K562 (cell line): ENCODE measurements around the gene PRM3. TPM values are rescaled to one million over a fixed set of nuclear protein-coding genes. Genes with fewer than 3 reads are reported as not detected.

ENCODE experiments used
- BDP1 ChIP-seq: IDR thresholded peaks from 3 replicates; pipeline ENCODE4 v1.6.1; 2011; ENCODE audit not compliant: insufficient read length, insufficient read depth
- CCNT2 ChIP-seq: IDR thresholded peaks from 2 replicates; pipeline ENCODE4 v1.6.1; 2011; ENCODE audit warnings: borderline replicate concordance, low read depth, mild to moderate bottlenecking, moderate library complexity, mixed read lengths, low read length; ENCODE audit not compliant: insufficient read length; ENCODE audit errors: extremely low read depth
- HDAC6 ChIP-seq: IDR thresholded peaks from 2 replicates; pipeline ENCODE4 v1.6.1; 2012; ENCODE audit warnings: low read depth, mild to moderate bottlenecking, control low read depth, inconsistent platforms, low read length, moderate library complexity
- ILF3 ChIP-seq: fragments of 450-650 bp; IDR thresholded peaks from 2 replicates; pipeline ENCODE4 v1.6.1; 2018; ENCODE audit warnings: antibody characterized with exemption, mild to moderate bottlenecking, moderate library complexity, borderline replicate concordance
- KDM4B ChIP-seq, 2 experiments: fragments of 450-650 bp in 1 of 2; sonication (generic) in 1 of 2; IDR thresholded peaks; 2 replicates each; pipeline ENCODE4 v1.6.1; 2016 to 2017; ENCODE audit warnings: borderline replicate concordance in 2 of 2, antibody characterized with exemption in 1 of 2, low read depth in 1 of 2, mild to moderate bottlenecking in 1 of 2
- MAZ ChIP-seq, 2 experiments: fragments of 450-650 bp in 1 of 2; sonication (generic) in 1 of 2; formaldehyde crosslinking; IDR thresholded peaks in 1 of 2; conservative IDR thresholded peaks in 1 of 2; 2 replicates each; pipeline versions ENCODE4 v1.4.0 to v1.5.0; 2020; ENCODE audit warnings: mild to moderate bottlenecking in 1 of 2, missing genetic modification reagents in 1 of 2
- SAP30 ChIP-seq: fragments of 200-600 bp; sonication (generic); IDR thresholded peaks from 2 replicates; pipeline ENCODE4 v1.6.1; 2012; ENCODE audit warnings: borderline replicate concordance, low read depth, mild to moderate bottlenecking, moderate library complexity, low read length, control low read depth, inconsistent platforms; ENCODE audit not compliant: insufficient read depth, poor library complexity, severe bottlenecking
- SMAD2 ChIP-seq: fragments of 150-350 bp; IDR thresholded peaks from 2 replicates; pipeline ENCODE4 v1.6.1; 2014; ENCODE audit warnings: low read depth, mild to moderate bottlenecking, low read length
- SRF ChIP-seq, 2 experiments: fragments of 250-450, 450-650 bp in 1 of 2; sonication (Bioruptor Pico) in 1 of 2; sonication (generic) in 1 of 2; formaldehyde crosslinking; IDR thresholded peaks; 2 replicates each; pipeline versions ENCODE4 v1.5.0 to v1.5.1; 2020 to 2022; ENCODE audit warnings: mild to moderate bottlenecking in 1 of 2, missing genetic modification reagents in 1 of 2
- STAT5A ChIP-seq: IDR thresholded peaks from 2 replicates; pipeline ENCODE4 v1.6.1; 2012; ENCODE audit warnings: low read length, inconsistent platforms, borderline replicate concordance
- ZNF212 ChIP-seq: fragments of 450-650 bp; formaldehyde crosslinking; IDR thresholded peaks from 2 replicates; pipeline ENCODE4 v1.4.0; 2020; ENCODE audit warnings: mild to moderate bottlenecking
- ZNF253 ChIP-seq: fragments of 250-450 bp; sonication (Bioruptor Pico); conservative IDR thresholded peaks from 2 replicates; pipeline ENCODE4 v1.6.1; 2021; ENCODE audit warnings: mild to moderate bottlenecking
- ZNF311 ChIP-seq: fragments of 250-450 bp; sonication (Bioruptor Pico); IDR thresholded peaks from 2 replicates; pipeline ENCODE4 v1.4.0; 2020; ENCODE audit warnings: mild to moderate bottlenecking, moderate library complexity
- ZNF57 ChIP-seq: fragments of 450-650 bp; formaldehyde crosslinking; IDR thresholded peaks from 2 replicates; pipeline ENCODE4 v1.4.0; 2020; ENCODE audit warnings: mild to moderate bottlenecking, moderate library complexity
- polyA plus RNA-seq, 8 experiments: library from polyadenylated mRNA; depleted of rRNA in 4 of 8; stranded (reverse) in 5 of 8; unstranded in 3 of 8; fragments of >200 nt; fragmentation: Nextera tagmentation in 2 of 8; fragmentation: Illumina TruSeq in 1 of 8; extraction: Ambion mirVana in 2 of 8; extraction: Trizol in 1 of 8; gene quantifications; 2 replicates each; pipeline versions ENCODE4 v1.2.1 to v1.2.3, GENCODE V29; 2011 to 2014; ENCODE audit warnings: inconsistent platforms in 1 of 8, missing spikeins in 1 of 8
- total RNA-seq, 7 experiments: library from RNA; depleted of rRNA in 6 of 7; stranded (reverse); fragments of >200 nt in 6 of 7; fragmentation: Illumina TruSeq in 2 of 7; extraction: Trizol in 2 of 7; gene quantifications; 2 replicates each; pipeline versions ENCODE4 v1.2.1 to v1.2.3, GENCODE V29; 2011 to 2021; ENCODE audit warnings: low replicate concordance in 1 of 7
- TF ChIP-seq, protein P1 (sequence below): fragments of 150-350 bp; IDR thresholded peaks from 2 replicates; pipeline ENCODE4 v1.6.1; 2014; ENCODE audit warnings: low read depth, mild to moderate bottlenecking, low read length, borderline replicate concordance
- TF ChIP-seq, protein P2 (sequence below): fragments of 450-650 bp; IDR thresholded peaks from one replicate; pipeline ENCODE4 v1.6.1; 2018; ENCODE audit warnings: mild to moderate bottlenecking, moderate library complexity; ENCODE audit not compliant: partially characterized antibody
- TF ChIP-seq, protein P3 (sequence below): fragments of 450-650 bp; formaldehyde crosslinking; conservative IDR thresholded peaks from 2 replicates; pipeline ENCODE4 v1.4.0; 2022; ENCODE audit warnings: mild to moderate bottlenecking, missing genetic modification characterization
- TF ChIP-seq, protein P4 (sequence below): fragments of 450-650 bp; IDR thresholded peaks from 2 replicates; pipeline ENCODE4 v1.6.1; 2016; ENCODE audit warnings: antibody characterized with exemption

The PRM3 gene
- total and polyA plus RNA-seq, 9 of the 15 experiments (the other 6 are each of a cell fraction or from before 2014, with no cell fraction given) = not detected

DNA sequence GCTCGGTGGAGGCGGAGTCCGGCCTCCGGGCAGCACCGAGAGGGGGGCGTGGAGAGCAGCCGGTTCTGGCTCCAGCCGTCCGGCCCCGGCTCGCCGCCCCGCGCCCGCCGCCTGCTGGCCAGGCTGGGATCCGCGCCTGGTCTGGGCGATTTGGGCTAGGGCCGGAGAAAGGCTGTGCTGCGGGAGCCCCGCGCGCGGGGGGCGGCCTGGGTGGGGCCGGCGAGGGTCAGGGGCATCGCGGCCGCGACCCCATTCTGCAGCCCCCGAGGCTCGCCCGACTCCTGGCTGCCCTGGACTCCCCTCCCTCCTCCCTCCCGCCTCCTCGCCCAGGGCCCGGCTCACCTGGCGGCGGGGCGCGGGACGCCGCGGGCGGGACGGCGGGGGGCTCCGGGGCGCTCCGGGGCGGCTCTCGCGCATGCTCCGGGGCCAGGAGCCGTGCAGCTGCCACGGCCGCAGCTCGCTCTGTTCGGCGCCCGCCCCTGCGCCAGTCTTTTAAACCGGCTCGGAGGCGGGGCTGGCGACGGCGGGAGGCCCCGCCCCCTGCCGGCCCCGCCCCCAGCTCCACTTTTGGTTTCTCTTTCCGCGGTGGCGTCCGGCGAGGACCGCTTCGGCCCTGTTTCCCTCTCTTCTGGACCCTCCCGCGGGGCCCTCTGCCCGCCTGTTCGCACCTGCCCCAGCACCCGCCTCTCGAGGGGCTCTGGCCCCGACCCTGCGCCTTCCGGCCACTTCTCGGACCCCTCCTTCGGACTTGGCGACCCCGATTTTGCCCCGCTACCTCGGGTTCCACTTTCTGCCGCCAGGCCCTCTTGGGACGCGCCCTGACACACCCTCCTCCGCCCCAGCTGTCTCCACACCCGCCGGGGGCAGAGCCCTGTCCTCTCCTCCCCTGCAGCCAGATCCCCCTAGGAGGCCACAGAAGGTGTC is 17.4 kb downstream of the PRM3 start, which contains the start of gene SOCS1 (continued):
- TF ChIP-seq, protein P1, sequence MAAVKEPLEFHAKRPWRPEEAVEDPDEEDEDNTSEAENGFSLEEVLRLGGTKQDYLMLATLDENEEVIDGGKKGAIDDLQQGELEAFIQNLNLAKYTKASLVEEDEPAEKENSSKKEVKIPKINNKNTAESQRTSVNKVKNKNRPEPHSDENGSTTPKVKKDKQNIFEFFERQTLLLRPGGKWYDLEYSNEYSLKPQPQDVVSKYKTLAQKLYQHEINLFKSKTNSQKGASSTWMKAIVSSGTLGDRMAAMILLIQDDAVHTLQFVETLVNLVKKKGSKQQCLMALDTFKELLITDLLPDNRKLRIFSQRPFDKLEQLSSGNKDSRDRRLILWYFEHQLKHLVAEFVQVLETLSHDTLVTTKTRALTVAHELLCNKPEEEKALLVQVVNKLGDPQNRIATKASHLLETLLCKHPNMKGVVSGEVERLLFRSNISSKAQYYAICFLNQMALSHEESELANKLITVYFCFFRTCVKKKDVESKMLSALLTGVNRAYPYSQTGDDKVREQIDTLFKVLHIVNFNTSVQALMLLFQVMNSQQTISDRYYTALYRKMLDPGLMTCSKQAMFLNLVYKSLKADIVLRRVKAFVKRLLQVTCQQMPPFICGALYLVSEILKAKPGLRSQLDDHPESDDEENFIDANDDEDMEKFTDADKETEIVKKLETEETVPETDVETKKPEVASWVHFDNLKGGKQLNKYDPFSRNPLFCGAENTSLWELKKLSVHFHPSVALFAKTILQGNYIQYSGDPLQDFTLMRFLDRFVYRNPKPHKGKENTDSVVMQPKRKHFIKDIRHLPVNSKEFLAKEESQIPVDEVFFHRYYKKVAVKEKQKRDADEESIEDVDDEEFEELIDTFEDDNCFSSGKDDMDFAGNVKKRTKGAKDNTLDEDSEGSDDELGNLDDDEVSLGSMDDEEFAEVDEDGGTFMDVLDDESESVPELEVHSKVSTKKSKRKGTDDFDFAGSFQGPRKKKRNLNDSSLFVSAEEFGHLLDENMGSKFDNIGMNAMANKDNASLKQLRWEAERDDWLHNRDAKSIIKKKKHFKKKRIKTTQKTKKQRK = no peak
- no peak for TF ChIP-seq ZNF311 (CRISPR knock-in tag)
- peak; percentile 90 for TF ChIP-seq CCNT2
- 0 out of 4 replicates have a peak, but pooled peaks of 1 of the 2 experiments have one; percentile 36 for TF ChIP-seq KDM4B (IDR thresholded peaks at IDR 0.05; ENCODE audit: borderline replicate concordance in 2 of 2, low read depth in 1 of 2)
- TF ChIP-seq, protein P2, sequence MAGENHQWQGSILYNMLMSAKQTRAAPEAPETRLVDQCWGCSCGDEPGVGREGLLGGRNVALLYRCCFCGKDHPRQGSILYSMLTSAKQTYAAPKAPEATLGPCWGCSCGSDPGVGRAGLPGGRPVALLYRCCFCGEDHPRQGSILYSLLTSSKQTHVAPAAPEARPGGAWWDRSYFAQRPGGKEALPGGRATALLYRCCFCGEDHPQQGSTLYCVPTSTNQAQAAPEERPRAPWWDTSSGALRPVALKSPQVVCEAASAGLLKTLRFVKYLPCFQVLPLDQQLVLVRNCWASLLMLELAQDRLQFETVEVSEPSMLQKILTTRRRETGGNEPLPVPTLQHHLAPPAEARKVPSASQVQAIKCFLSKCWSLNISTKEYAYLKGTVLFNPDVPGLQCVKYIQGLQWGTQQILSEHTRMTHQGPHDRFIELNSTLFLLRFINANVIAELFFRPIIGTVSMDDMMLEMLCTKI = no peak
- no peak for TF ChIP-seq STAT5A
- no peak for TF ChIP-seq HDAC6
- no peak for TF ChIP-seq BDP1
- no peak for TF ChIP-seq ZNF57 (CRISPR knock-in tag)
- TF ChIP-seq, protein P3, sequence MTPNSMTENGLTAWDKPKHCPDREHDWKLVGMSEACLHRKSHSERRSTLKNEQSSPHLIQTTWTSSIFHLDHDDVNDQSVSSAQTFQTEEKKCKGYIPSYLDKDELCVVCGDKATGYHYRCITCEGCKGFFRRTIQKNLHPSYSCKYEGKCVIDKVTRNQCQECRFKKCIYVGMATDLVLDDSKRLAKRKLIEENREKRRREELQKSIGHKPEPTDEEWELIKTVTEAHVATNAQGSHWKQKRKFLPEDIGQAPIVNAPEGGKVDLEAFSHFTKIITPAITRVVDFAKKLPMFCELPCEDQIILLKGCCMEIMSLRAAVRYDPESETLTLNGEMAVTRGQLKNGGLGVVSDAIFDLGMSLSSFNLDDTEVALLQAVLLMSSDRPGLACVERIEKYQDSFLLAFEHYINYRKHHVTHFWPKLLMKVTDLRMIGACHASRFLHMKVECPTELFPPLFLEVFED (CRISPR knock-in tag) = no peak
- TF ChIP-seq SAP30 = peak; percentile 90
- no peak for TF ChIP-seq SMAD2
- peak in 1 of 2 experiments; percentile 92 for TF ChIP-seq MAZ (CRISPR knock-in tag; conservative IDR thresholded peaks at IDR 0.05 in 1 of 2, IDR thresholded peaks at IDR 0.05 in 1 of 2)
- no peak; the same call in 1 of the 2 replicates for TF ChIP-seq ILF3
- TF ChIP-seq, protein P4, sequence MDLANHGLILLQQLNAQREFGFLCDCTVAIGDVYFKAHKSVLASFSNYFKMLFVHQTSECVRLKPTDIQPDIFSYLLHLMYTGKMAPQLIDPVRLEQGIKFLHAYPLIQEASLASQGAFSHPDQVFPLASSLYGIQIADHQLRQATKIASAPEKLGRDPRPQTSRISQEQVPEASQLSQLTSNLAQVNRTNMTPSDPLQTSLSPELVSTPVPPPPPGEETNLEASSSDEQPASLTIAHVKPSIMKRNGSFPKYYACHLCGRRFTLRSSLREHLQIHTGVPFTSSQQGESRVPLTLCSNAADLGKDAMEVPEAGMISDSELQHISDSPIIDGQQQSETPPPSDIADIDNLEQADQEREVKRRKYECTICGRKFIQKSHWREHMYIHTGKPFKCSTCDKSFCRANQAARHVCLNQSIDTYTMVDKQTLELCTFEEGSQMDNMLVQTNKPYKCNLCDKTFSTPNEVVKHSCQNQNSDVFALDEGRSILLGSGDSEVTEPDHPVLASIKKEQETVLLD = no peak
- no peak for TF ChIP-seq ZNF212
- peak; percentile 2 to 53; a peak in 1 of 4 replicates for TF ChIP-seq SRF (CRISPR knock-in tag; IDR thresholded peaks at IDR 0.05)
- TF ChIP-seq ZNF253 = no peak
